Stomach (tissue), 9 donors: ENCODE results near the gene PNMA8A. TPM values are rescaled to one million over a fixed set of nuclear protein-coding genes. Genes with fewer than 3 reads are reported as not detected.

Experiments used
- DNase-seq, 2 donors: peaks; one replicate each; pipeline versions ENCODE4 v3.0.0 to v3.0.0-alpha.2; 2013 to 2019
- H3K27ac ChIP-seq, 5 donors: fragments of 200-600 bp in 4 of 5; sonication (generic) in 4 of 5; one replicate each; pipeline ENCODE4 v1.5.1; 2013 to 2019; ENCODE audit warnings: mild to moderate bottlenecking in 1 of 5, moderate library complexity in 1 of 5
- H3K27me3 ChIP-seq, 3 donors: fragments of 200-600 bp; sonication (generic); one replicate each; pipeline ENCODE4 v1.5.1; 2017 to 2019; ENCODE audit warnings: mixed run types in 1 of 3
- H3K36me3 ChIP-seq, 4 donors: fragments of 200-600 bp; sonication (generic); 1 replicate in 3 of 4; 2 replicates in 1 of 4; pipeline ENCODE4 v1.5.1; 2016 to 2019
- H3K4me1 ChIP-seq, 4 donors: fragments of 200-600 bp; sonication (generic); one replicate each; pipeline ENCODE4 v1.5.1; 2016 to 2019
- H3K4me3 ChIP-seq, 4 donors: fragments of 200-600 bp; sonication (generic) in 3 of 4; one replicate each; pipeline ENCODE4 v1.5.1; 2016 to 2019; ENCODE audit warnings: mild to moderate bottlenecking in 1 of 4
- H3K9me3 ChIP-seq, 4 donors: fragments of 200-600 bp; sonication (generic); one replicate each; pipeline ENCODE4 v1.5.1; 2016 to 2019
- EP300 ChIP-seq: sonication (generic); formaldehyde crosslinking; IDR thresholded peaks from one replicate; pipeline ENCODE4 v1.6.1; 2017; ENCODE audit warnings: antibody characterized with exemption
- POLR2A ChIP-seq, 4 donors: fragments of 450-650 bp; IDR thresholded peaks; one replicate each; pipeline ENCODE4 v1.6.1; 2016; ENCODE audit warnings: antibody characterized with exemption in 4 of 4, control low read depth in 2 of 4, mild to moderate bottlenecking in 1 of 4, moderate library complexity in 1 of 4
- POLR2AphosphoS5 ChIP-seq, 3 donors: sonication (generic); formaldehyde crosslinking; IDR thresholded peaks; one replicate each; pipeline ENCODE4 v1.6.1; 2016; ENCODE audit warnings: antibody characterized with exemption in 3 of 3
- WGBS, 5 donors: extraction: QIAGEN DNeasy Blood & Tissue Kit in 3 of 5; methylation state at CpG; one replicate each; pipeline versions ENCODE4 v1.1.5 to v1.1.7; 2013 to 2018; 5-methylcytosine and 5-hydroxymethylcytosine counted together
- intact Hi-C: fragments of 100-400 bp; cut with DNase I; formaldehyde crosslinking; loops from one replicate; pipeline ENCODE4 v1.15.1; 2023; ENCODE audit warnings: low total_unique reads
- polyA plus RNA-seq, 3 donors: library from polyadenylated mRNA; stranded (reverse); fragments of 200-250 nt; gene quantifications; one replicate each; pipeline ENCODE4 v1.2.3, GENCODE V29; 2013
- total RNA-seq, 5 donors: library from RNA; depleted of rRNA; stranded (reverse); fragments of >200 nt; gene quantifications; one replicate each; pipeline versions ENCODE4 v1.1.0 to v1.2.3, GENCODE V29; 2014 to 2016
- TF ChIP-seq, protein P1 (sequence below), 7 experiments: fragments of 450-650 bp in 4 of 7; fragments of 200-600 bp in 3 of 7; sonication (generic) in 3 of 7; IDR thresholded peaks; one replicate each; pipeline ENCODE4 v1.5.1; 2016 to 2019; ENCODE audit warnings: antibody characterized with exemption in 7 of 7, control low read depth in 2 of 7, mild to moderate bottlenecking in 1 of 7
- donor health status: healthy with polysubstance abuse.
- donor health status: Bipolar disorder and iron deficiency.
- donor health status: healthy.

The PNMA8A gene
- total and polyA plus RNA-seq, 8 donors, result 0.43 to 4.8 (median 1.4) TPM; not detected in 2

DNA sequence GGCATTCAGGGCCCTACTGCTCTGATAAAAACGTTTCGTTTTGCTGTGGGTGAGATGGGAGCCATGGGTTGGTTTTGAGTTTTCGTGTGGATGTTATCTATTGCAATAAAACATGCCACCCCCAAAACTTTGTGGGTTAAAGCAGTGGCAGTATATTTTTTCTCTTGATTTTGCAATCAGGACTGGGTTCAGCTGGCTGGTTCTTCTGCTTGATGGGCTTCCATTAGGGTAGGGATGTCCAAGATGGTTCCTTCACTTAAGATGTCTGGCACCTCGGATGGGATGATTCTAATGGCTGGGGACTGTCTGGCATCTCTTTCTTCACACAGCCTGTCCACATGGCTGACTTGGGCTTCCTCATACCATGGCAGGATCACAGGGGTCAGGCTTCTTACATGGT lies 39.9 kb upstream of the PNMA8A start:
- DNase-seq, result no peak
- 73 to 87% (median 79%) methylated on average over 4 of the region's 4 CpGs for WGBS, 5 donors
- Histone ChIP-seq H3K9me3 (peaks cover 0 to 11% (median 9%) of the 10 kb centered on the region in 4 donors), H3K4me1 (peaks cover 0 to 11% (median 7%) of the 10 kb centered on the region in 4 donors), H3K36me3 (no peaks in the 10 kb centered on the region), H3K27me3 (peaks cover 0 to 26% (median 0%) of the 10 kb centered on the region in 3 donors), H3K27ac (no peak overlapping the region), H3K4me3 (no peak overlapping the region)
- intact Hi-C loops, result no loop called here
- TF ChIP-seq, protein P1, sequence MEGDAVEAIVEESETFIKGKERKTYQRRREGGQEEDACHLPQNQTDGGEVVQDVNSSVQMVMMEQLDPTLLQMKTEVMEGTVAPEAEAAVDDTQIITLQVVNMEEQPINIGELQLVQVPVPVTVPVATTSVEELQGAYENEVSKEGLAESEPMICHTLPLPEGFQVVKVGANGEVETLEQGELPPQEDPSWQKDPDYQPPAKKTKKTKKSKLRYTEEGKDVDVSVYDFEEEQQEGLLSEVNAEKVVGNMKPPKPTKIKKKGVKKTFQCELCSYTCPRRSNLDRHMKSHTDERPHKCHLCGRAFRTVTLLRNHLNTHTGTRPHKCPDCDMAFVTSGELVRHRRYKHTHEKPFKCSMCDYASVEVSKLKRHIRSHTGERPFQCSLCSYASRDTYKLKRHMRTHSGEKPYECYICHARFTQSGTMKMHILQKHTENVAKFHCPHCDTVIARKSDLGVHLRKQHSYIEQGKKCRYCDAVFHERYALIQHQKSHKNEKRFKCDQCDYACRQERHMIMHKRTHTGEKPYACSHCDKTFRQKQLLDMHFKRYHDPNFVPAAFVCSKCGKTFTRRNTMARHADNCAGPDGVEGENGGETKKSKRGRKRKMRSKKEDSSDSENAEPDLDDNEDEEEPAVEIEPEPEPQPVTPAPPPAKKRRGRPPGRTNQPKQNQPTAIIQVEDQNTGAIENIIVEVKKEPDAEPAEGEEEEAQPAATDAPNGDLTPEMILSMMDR (IDR thresholded peaks at IDR 0.05), result no peak
- TF ChIP-seq POLR2AphosphoS5 (IDR thresholded peaks at IDR 0.05) (no peak), POLR2A (IDR thresholded peaks at IDR 0.05) (no peak), EP300 (no peak)

DNA sequence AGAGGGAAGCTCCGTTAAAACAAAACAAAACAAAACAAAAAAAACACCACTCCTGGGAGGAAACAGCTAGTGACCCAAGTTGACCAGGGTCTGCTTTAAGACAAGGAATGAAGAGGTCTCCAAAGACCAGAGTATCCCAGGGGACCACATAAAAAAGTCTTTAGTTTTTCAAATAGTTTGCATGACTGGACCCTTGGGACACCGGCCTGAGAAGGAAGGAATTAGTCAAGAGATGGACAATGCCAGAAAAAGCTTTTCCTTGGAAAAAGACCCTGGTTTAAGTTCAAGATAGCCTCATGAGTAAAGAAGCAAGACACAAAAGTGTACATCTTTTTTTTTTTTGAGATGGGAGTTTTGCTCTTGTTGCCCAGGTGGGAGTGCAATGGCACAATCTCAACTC lies 36.8 kb upstream of the PNMA8A start:
- H3K4me1 ChIP-seq, result peaks cover 0 to under 1% (median 0%) of the 10 kb centered on the region in 4 donors
- no peak for DNase-seq
- TF ChIP-seq, protein P1 (IDR thresholded peaks at IDR 0.05), result no peak
- TF ChIP-seq POLR2A (IDR thresholded peaks at IDR 0.05) (no peak), POLR2AphosphoS5 (IDR thresholded peaks at IDR 0.05) (no peak), EP300 (no peak)
- H3K9me3 ChIP-seq, result peaks cover 0 to 16% (median 11%) of the 10 kb centered on the region in 4 donors
- H3K27ac ChIP-seq, result no peak overlapping the region
- WGBS, 5 donors, result 55 to 78% (median 66%) methylated on average over 2 of the region's 2 CpGs
- H3K36me3 ChIP-seq, result no peaks in the 10 kb centered on the region
- peaks cover 0 to 10% (median 0%) of the 10 kb centered on the region in 3 donors for H3K27me3 ChIP-seq
- intact Hi-C loops, result no loop called here
- H3K4me3 ChIP-seq, result no peak overlapping the region

DNA sequence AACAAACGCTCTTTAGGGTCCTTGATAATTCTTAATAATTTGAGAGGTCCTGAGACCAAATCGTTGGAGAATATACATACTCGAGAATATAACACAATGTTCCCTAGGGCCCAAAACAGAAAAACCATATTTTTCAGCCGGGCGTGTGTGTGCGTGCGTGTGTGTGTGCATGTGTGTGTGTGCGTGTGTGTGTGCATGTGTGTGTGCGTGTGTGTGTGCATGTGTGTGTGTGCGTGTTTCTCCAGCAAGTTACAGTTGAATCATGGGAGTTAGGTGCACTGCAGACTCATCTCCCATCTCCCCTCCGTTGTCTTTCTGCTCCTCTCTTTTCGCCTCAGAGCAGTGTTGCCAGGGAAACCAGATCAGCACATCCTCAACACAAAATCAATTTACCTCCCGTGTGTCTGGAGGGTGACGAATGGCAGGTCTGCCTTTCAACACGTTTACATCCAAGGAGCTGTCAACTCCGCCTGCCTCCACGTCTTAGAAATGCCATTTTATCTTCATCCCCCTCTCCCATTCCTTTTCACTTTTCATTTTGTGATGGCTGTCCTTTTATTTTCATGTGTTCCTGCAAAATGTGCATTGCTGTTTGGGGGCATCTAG lies 32.6 kb upstream of the PNMA8A start:
- no peaks in the 10 kb centered on the region for H3K36me3 ChIP-seq
- peaks cover 0 to 9% (median 0%) of the 10 kb centered on the region in 3 donors for H3K27me3 ChIP-seq
- H3K9me3 ChIP-seq, result peaks cover 0 to 5% (median 2%) of the 10 kb centered on the region in 4 donors
- no peak overlapping the region for H3K27ac ChIP-seq
- TF ChIP-seq EP300 (no peak), POLR2AphosphoS5 (IDR thresholded peaks at IDR 0.05) (no peak), POLR2A (IDR thresholded peaks at IDR 0.05) (no peak)
- TF ChIP-seq, protein P1 (IDR thresholded peaks at IDR 0.05), result no peak
- no peaks in the 10 kb centered on the region for H3K4me1 ChIP-seq
- no peak for DNase-seq
- WGBS, 5 donors, result 71 to 78% (median 73%) methylated on average over 17 of the region's 17 CpGs
- no peak overlapping the region for H3K4me3 ChIP-seq
- intact Hi-C loops, result no loop called here

DNA sequence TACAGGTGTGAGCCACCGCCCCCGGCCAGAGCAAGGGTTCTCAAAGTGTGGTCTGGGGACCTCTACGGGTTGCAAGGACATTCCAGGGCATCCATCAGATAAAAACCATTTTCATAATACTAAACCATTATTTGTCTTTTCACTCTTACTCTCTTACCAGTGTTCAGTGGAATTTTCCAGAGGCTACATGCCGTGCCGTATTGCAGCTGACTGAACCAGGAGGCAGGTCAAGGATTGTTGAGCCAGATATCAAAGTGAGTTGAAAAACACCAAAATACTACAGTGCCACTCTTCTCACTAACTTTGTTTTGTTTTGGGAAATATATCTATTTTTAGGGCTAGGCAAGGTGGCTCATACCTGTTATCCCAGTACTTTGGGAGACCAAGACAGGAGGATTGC lies 31.5 kb upstream of the PNMA8A start:
- DNase-seq, result no peak
- Histone ChIP-seq H3K27ac (no peak overlapping the region), H3K36me3 (no peaks in the 10 kb centered on the region), H3K4me1 (no peaks in the 10 kb centered on the region), H3K9me3 (peaks cover 0 to 5% (median 2%) of the 10 kb centered on the region in 4 donors), H3K4me3 (no peak overlapping the region), H3K27me3 (peaks cover 0 to 9% (median 0%) of the 10 kb centered on the region in 3 donors)
- WGBS, 5 donors, result 79 to 90% (median 87%) methylated on average over 4 to 5 of the region's 5 CpGs
- intact Hi-C loops, result no loop called here
- TF ChIP-seq POLR2AphosphoS5 (IDR thresholded peaks at IDR 0.05), result no peak
- no peak for TF ChIP-seq EP300

DNA sequence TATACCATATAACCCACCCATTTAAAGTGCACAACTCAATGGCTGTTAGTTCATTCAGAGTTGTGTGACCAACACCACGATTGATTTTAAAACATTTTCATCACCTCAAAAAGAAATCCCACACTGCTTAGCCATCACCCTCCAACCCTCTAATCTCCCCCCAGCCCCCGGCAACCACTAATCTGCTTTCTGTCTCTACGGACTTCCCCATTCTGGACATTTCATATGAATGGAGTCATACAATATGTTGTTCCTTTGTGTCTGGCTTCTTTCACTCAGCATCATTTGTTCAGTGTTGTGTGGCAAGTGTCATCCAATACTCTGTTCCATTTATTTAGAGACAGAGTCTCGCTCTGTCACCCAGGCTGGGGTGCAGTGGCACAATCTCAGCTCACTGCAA lies 28.3 kb upstream of the PNMA8A start:
- Histone ChIP-seq H3K27ac (no peak overlapping the region), H3K9me3 (peaks cover 0 to 2% (median 0%) of the 10 kb centered on the region in 4 donors), H3K4me1 (peaks cover 6 to 13% (median 12%) of the 10 kb centered on the region in 4 donors), H3K36me3 (no peaks in the 10 kb centered on the region), H3K4me3 (no peak overlapping the region), H3K27me3 (peaks cover 0 to 12% (median 6%) of the 10 kb centered on the region in 3 donors)
- WGBS, 5 donors, result 66 to 84% (median 78%) methylated on average over 4 of the region's 4 CpGs
- no peak for DNase-seq
- intact Hi-C loops, result no loop called here
- TF ChIP-seq POLR2AphosphoS5 (IDR thresholded peaks at IDR 0.05) (no peak), EP300 (no peak)
